Liver (tissue), 9 donors: ENCODE measurements around the gene GPATCH2. TPM values are rescaled to one million over a fixed set of nuclear protein-coding genes. Genes with fewer than 3 reads are reported as not detected.

Experiments used
- DNase-seq: peaks from one replicate; pipeline ENCODE4 v3.0.0-alpha.2; 2017; ENCODE audit warnings: low spot score
- H3K27ac ChIP-seq, 2 donors: one replicate each; pipeline ENCODE4 v1.7.0; 2013; ENCODE audit warnings: inconsistent platforms in 2 of 2, low read length in 2 of 2, control low read depth in 1 of 2, low read depth in 1 of 2, mild to moderate bottlenecking in 1 of 2
- H3K27me3 ChIP-seq, 4 donors: one replicate each; pipeline versions ENCODE4 v1.6.1 to v1.7.0; 2013; ENCODE audit warnings: low read length in 3 of 4, inconsistent platforms in 1 of 4, mild to moderate bottlenecking in 1 of 4, moderate library complexity in 1 of 4; ENCODE audit not compliant: control insufficient read depth in 4 of 4, insufficient read depth in 4 of 4
- H3K36me3 ChIP-seq, 4 donors: one replicate each; pipeline versions ENCODE4 v1.6.1 to v1.7.0; 2013; ENCODE audit warnings: low read length in 3 of 4, mild to moderate bottlenecking in 3 of 4, low read depth in 1 of 4, moderate library complexity in 1 of 4; ENCODE audit not compliant: control insufficient read depth in 4 of 4, insufficient read depth in 3 of 4
- H3K4me1 ChIP-seq, 4 donors: one replicate each; pipeline versions ENCODE4 v1.6.1 to v1.7.0; 2013; ENCODE audit warnings: low read length in 3 of 4, mild to moderate bottlenecking in 3 of 4, moderate library complexity in 1 of 4; ENCODE audit not compliant: control insufficient read depth in 4 of 4, insufficient read depth in 4 of 4
- H3K4me3 ChIP-seq, 3 donors: one replicate each; pipeline versions ENCODE4 v1.6.1 to v1.7.0; 2013; ENCODE audit warnings: low read length in 3 of 3, control low read depth in 1 of 3, low read depth in 1 of 3, mild to moderate bottlenecking in 1 of 3
- H3K9ac ChIP-seq, 2 donors: one replicate each; pipeline ENCODE4 v1.7.0; 2013; ENCODE audit warnings: low read length in 2 of 2, mild to moderate bottlenecking in 2 of 2, moderate library complexity in 2 of 2, control low read depth in 1 of 2, low read depth in 1 of 2
- H3K9me3 ChIP-seq, 4 donors: one replicate each; pipeline versions ENCODE4 v1.6.1 to v1.7.0; 2013; ENCODE audit warnings: low read length in 3 of 4; ENCODE audit not compliant: control insufficient read depth in 4 of 4
- EGR1 ChIP-seq, 2 donors: IDR thresholded peaks; 2 replicates each; pipeline ENCODE4 v1.6.1; 2016 to 2018; ENCODE audit warnings: antibody characterized with exemption in 2 of 2, low read depth in 2 of 2
- FOXA1 ChIP-seq: IDR thresholded peaks from 2 replicates; pipeline ENCODE4 v1.6.1; 2016; ENCODE audit warnings: antibody characterized with exemption
- FOXA2 ChIP-seq: IDR thresholded peaks from 2 replicates; pipeline ENCODE4 v1.6.1; 2016; ENCODE audit warnings: antibody characterized with exemption
- GABPA ChIP-seq, 2 donors: IDR thresholded peaks in 1 of 2; conservative IDR thresholded peaks in 1 of 2; 2 replicates each; pipeline ENCODE4 v1.6.1; 2016; ENCODE audit warnings: antibody characterized with exemption in 2 of 2, mild to moderate bottlenecking in 1 of 2, moderate library complexity in 1 of 2
- HNF4A ChIP-seq, 2 donors: conservative IDR thresholded peaks; 2 replicates each; pipeline ENCODE4 v1.6.1; 2016; ENCODE audit warnings: antibody characterized with exemption in 2 of 2, mild to moderate bottlenecking in 2 of 2
- HNF4G ChIP-seq: IDR thresholded peaks from 2 replicates; pipeline ENCODE4 v1.6.1; 2016; ENCODE audit warnings: antibody characterized with exemption
- JUND ChIP-seq, 2 donors: IDR thresholded peaks; 2 replicates each; pipeline ENCODE4 v1.6.1; 2016; ENCODE audit warnings: antibody characterized with exemption in 2 of 2
- NR2F2 ChIP-seq: IDR thresholded peaks from 2 replicates; pipeline ENCODE4 v1.6.1; 2016; ENCODE audit warnings: antibody characterized with exemption
- RAD21 ChIP-seq, 2 donors: IDR thresholded peaks; 2 replicates each; pipeline ENCODE4 v1.6.1; 2016; ENCODE audit warnings: antibody characterized with exemption in 2 of 2, mild to moderate bottlenecking in 2 of 2
- RXRA ChIP-seq, 2 donors: IDR thresholded peaks; 2 replicates each; pipeline ENCODE4 v1.6.1; 2017 to 2018; ENCODE audit warnings: antibody characterized with exemption in 2 of 2, mild to moderate bottlenecking in 1 of 2
- SP1 ChIP-seq: IDR thresholded peaks from 2 replicates; pipeline ENCODE4 v1.6.1; 2018; ENCODE audit warnings: antibody characterized with exemption, mild to moderate bottlenecking
- TAF1 ChIP-seq: conservative IDR thresholded peaks from 2 replicates; pipeline ENCODE4 v1.6.1; 2016; ENCODE audit warnings: antibody characterized with exemption, mild to moderate bottlenecking
- YY1 ChIP-seq: IDR thresholded peaks from 2 replicates; pipeline ENCODE4 v1.6.1; 2016; ENCODE audit warnings: antibody characterized with exemption, mild to moderate bottlenecking
- ZBTB33 ChIP-seq: IDR thresholded peaks from 2 replicates; pipeline ENCODE4 v1.6.1; 2016; ENCODE audit warnings: antibody characterized with exemption
- WGBS: extraction: QIAGEN DNeasy Blood & Tissue Kit; methylation state at CpG from one replicate; pipeline ENCODE4 v1.1.7; 2013; 5-methylcytosine and 5-hydroxymethylcytosine counted together
- polyA plus RNA-seq, 2 donors: library from polyadenylated mRNA; stranded (reverse) in 1 of 2; unstranded in 1 of 2; fragments of 200-250 nt in 1 of 2; fragments of >200 nt in 1 of 2; fragmentation: Nextera tagmentation in 1 of 2; extraction: Ambion mirVana in 1 of 2; gene quantifications; one replicate each; pipeline versions ENCODE4 v1.2.1 to v1.2.3, GENCODE V29; 2013 to 2015
- total RNA-seq, 2 donors: library from RNA; depleted of rRNA; stranded (reverse); fragments of >200 nt; gene quantifications; one replicate each; pipeline ENCODE4 v1.2.3, GENCODE V29; 2014
- TF ChIP-seq, protein P1 (sequence below): IDR thresholded peaks from 2 replicates; pipeline ENCODE4 v1.6.1; 2016; ENCODE audit warnings: antibody characterized with exemption, mild to moderate bottlenecking
- TF ChIP-seq, protein P2 (sequence below): IDR thresholded peaks from 2 replicates; pipeline ENCODE4 v1.6.1; 2016; ENCODE audit warnings: antibody characterized with exemption
- TF ChIP-seq, protein P3 (sequence below): fragments of 150-350 bp; IDR thresholded peaks from 2 replicates; pipeline ENCODE4 v1.5.1; 2017; ENCODE audit warnings: improper control_type of control experiment, low read depth, low read length; ENCODE audit not compliant: missing input control
- TF ChIP-seq, protein P4 (sequence below): IDR thresholded peaks from 2 replicates; pipeline ENCODE4 v1.6.1; 2016; ENCODE audit warnings: antibody characterized with exemption
- donor health status: healthy.
- donor health status: healthy.
- donor health status: healthy.
- donor health status: healthy.
- donor health status: healthy.

GPATCH2 gene
- total and polyA plus RNA-seq, 4 donors, result 1.6 to 11.2 (median 5.8) TPM

- no peak for TF ChIP-seq RAD21 (IDR thresholded peaks at IDR 0.05)
- no peak for TF ChIP-seq EGR1 (IDR thresholded peaks at IDR 0.05; ENCODE audit: low read depth in 2 of 2)
- no peak for TF ChIP-seq HNF4G
- TF ChIP-seq, protein P1, sequence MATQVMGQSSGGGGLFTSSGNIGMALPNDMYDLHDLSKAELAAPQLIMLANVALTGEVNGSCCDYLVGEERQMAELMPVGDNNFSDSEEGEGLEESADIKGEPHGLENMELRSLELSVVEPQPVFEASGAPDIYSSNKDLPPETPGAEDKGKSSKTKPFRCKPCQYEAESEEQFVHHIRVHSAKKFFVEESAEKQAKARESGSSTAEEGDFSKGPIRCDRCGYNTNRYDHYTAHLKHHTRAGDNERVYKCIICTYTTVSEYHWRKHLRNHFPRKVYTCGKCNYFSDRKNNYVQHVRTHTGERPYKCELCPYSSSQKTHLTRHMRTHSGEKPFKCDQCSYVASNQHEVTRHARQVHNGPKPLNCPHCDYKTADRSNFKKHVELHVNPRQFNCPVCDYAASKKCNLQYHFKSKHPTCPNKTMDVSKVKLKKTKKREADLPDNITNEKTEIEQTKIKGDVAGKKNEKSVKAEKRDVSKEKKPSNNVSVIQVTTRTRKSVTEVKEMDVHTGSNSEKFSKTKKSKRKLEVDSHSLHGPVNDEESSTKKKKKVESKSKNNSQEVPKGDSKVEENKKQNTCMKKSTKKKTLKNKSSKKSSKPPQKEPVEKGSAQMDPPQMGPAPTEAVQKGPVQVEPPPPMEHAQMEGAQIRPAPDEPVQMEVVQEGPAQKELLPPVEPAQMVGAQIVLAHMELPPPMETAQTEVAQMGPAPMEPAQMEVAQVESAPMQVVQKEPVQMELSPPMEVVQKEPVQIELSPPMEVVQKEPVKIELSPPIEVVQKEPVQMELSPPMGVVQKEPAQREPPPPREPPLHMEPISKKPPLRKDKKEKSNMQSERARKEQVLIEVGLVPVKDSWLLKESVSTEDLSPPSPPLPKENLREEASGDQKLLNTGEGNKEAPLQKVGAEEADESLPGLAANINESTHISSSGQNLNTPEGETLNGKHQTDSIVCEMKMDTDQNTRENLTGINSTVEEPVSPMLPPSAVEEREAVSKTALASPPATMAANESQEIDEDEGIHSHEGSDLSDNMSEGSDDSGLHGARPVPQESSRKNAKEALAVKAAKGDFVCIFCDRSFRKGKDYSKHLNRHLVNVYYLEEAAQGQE, result no peak
- no peak for TF ChIP-seq JUND (IDR thresholded peaks at IDR 0.05)
- TF ChIP-seq GABPA (IDR thresholded peaks at IDR 0.05 in 1 of 2, conservative IDR thresholded peaks at IDR 0.05 in 1 of 2), result no peak
- TF ChIP-seq, protein P2, sequence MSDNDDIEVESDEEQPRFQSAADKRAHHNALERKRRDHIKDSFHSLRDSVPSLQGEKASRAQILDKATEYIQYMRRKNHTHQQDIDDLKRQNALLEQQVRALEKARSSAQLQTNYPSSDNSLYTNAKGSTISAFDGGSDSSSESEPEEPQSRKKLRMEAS, result no peak
- no peak for TF ChIP-seq FOXA2
- TF ChIP-seq, protein P3, sequence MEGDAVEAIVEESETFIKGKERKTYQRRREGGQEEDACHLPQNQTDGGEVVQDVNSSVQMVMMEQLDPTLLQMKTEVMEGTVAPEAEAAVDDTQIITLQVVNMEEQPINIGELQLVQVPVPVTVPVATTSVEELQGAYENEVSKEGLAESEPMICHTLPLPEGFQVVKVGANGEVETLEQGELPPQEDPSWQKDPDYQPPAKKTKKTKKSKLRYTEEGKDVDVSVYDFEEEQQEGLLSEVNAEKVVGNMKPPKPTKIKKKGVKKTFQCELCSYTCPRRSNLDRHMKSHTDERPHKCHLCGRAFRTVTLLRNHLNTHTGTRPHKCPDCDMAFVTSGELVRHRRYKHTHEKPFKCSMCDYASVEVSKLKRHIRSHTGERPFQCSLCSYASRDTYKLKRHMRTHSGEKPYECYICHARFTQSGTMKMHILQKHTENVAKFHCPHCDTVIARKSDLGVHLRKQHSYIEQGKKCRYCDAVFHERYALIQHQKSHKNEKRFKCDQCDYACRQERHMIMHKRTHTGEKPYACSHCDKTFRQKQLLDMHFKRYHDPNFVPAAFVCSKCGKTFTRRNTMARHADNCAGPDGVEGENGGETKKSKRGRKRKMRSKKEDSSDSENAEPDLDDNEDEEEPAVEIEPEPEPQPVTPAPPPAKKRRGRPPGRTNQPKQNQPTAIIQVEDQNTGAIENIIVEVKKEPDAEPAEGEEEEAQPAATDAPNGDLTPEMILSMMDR, result no peak
- Histone ChIP-seq H3K36me3 (peaks cover 0 to 4% (median 2%) of the 10 kb centered on the region in 4 donors), H3K27ac (no peak overlapping the region), H3K4me3 (no peak overlapping the region), H3K9me3 (no peaks in the 10 kb centered on the region), H3K4me1 (no peaks in the 10 kb centered on the region), H3K9ac (no peak overlapping the region), H3K27me3 (no peaks in the 10 kb centered on the region)
- WGBS, result 90% methylated on average over 3 of the region's 3 CpGs
- DNase-seq, result no peak
Observed at GRCh38 chr1:217614200-217614712, 16.6 kb downstream of the GPATCH2 start.

DNA sequence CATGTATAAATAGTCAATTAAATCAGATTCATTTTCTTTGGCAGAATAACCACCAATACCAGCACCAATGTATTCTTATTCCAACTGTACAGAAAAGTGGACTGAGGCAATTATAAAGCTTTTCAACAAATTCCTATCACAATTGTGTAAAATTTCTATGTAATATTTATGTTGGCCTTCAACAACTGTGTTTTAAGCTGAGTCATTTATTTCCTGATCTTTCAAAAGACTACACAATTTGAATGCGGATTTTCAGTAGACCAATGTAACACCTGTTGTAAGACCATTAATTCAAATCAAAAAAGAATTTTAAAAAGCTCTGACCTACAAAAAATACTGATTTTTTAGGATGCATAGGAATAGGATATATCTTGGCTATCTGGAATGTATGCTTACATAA, 25.5 kb downstream of the GPATCH2 start:
- Histone ChIP-seq H3K27me3 (no peaks in the 10 kb centered on the region), H3K9me3 (no peaks in the 10 kb centered on the region), H3K4me1 (no peaks in the 10 kb centered on the region), H3K9ac (no peak overlapping the region), H3K27ac (no peak overlapping the region), H3K36me3 (peaks cover 0 to 2% (median 0%) of the 10 kb centered on the region in 4 donors), H3K4me3 (no peak overlapping the region)
- DNase-seq, result no peak
- WGBS, result 99% methylated on average over 1 of the region's 1 CpG
- TF ChIP-seq TAF1, result no peak
- TF ChIP-seq EGR1 (IDR thresholded peaks at IDR 0.05; ENCODE audit: low read depth in 2 of 2), result no peak
- TF ChIP-seq JUND (IDR thresholded peaks at IDR 0.05), result no peak
- no peak for TF ChIP-seq YY1
- no peak for TF ChIP-seq ZBTB33
- no peak for TF ChIP-seq FOXA2
- TF ChIP-seq HNF4G, result no peak
- TF ChIP-seq GABPA (IDR thresholded peaks at IDR 0.05 in 1 of 2, conservative IDR thresholded peaks at IDR 0.05 in 1 of 2), result no peak
- TF ChIP-seq, protein P4, sequence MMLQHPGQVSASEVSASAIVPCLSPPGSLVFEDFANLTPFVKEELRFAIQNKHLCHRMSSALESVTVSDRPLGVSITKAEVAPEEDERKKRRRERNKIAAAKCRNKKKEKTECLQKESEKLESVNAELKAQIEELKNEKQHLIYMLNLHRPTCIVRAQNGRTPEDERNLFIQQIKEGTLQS, result no peak
- TF ChIP-seq FOXA1, result no peak
- TF ChIP-seq RXRA (IDR thresholded peaks at IDR 0.05), result no peak
- TF ChIP-seq HNF4A (conservative IDR thresholded peaks at IDR 0.05), result no peak
- no peak for TF ChIP-seq NR2F2
- TF ChIP-seq, protein P2, result no peak
- TF ChIP-seq, protein P1, result no peak
- TF ChIP-seq SP1, result no peak
